Stimulated activated CD8-positive, alpha-beta memory T cell treated with anti-CD3 and anti-CD28 coated beads, Interleukin-12 subunit alpha, Interleukin-12 subunit beta, amount 100 ng/mL, for 24 hours (primary cell): ENCODE results near the gene SNCB.
"Not testable (repeated sequence)": the region's sequence is repeated elsewhere in the genome, so short reads cannot be mapped to it uniquely, and the experiment has no call there.

ENCODE experiments used
- DNase-seq: peaks from one replicate; pipeline ENCODE4 v3.0.0-alpha.2; 2020; ENCODE audit errors: extremely low read depth

The SNCB gene

DNA sequence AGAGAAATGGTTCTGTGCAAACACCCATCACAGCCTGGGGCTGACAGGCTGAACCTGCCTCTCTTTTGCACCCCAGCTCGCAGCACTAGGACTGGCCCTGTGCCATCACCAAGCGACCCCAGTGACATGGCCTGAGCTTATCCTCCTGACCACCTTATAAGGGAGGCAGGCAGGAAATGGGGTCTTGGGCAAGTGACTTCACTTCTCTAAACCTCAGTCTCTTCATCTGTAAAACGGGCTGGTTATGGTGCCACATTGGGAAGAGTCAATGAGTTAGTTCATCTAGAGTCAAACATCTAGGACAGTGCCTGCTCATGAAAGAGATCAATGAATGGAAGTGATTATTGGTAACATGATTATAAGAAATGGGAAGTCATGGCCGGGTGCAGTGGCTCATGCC, 6.2 kb downstream of the SNCB start:
- no peak for DNase-seq

DNA sequence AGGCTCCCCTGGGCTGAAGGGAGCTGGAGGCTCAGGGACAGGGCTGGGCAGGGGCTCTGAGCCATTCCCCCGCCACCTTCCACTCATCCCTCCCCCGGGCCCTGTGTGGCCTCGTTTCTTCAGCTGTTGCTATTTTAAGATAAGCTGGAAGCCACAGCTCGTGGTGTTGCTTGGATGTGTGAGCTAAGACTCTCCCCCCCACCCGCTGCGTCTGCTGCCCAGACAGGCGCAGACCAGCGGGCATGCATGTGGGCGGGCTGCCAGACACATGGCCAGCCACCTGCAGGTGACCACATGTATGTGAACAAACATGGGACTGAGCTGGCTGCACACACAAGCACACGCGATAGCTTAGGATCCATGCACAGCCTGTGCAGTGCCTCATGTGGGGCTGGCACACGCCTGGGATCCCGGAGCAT, 8.7 kb downstream of the SNCB start:
- no peak for DNase-seq

DNA sequence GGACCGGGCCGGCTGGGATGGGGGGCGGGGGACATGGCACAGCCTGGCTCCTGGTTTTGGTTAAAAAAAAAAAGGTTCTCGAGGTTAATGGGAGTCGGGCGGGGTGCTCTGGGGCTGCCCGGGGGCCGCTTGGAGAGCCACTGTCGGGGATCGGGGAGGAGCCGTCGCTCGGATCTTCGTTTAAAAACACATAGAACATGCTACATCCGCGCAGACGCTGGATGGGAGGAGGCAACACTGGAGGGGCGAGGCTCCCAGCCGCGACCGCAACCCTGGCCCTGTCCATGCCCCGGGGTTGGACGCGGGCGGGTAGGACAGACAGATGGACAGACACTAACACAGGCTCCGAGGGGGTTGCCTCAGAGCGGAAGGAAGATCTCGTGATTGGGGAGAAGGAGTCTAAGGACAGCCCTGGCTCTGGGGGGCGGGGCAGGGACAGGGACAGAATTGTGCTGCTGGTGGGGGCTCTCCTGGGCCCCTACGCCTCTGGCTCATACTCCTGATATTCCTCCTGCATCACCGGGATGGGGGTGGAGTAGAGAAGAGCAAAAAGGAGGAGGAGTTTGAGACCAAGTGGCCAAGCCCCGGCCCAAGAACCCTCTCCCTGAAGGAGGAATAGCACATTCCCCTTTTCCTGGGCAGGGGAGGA, 9.9 kb downstream of the SNCB start:
- no peak for DNase-seq

GRCh38 chr5:176619569-176620332, 10.6 kb downstream of the SNCB start:
- DNase-seq = no peak

DNA sequence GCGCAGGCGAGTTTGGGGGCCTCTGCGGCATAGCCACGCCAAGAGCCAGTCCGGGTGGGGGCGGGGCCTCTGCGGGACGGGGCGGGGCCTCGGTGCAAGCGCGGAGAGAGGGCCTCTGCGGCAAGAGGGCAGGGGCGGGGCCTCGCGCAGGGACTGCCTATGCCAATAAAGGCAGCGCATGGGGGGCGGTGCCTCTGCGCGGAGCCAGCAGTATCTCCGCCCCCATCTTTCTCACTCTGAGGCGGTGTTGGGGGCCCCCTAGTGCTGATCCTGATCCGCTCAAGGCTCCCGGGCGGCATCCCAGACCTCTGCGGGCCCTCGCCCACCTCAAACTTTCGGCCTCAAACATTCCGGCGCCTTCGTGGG, 11.1 kb downstream of the SNCB start:
- DNase-seq = peak; percentile 64

- DNase-seq = no peak
Measured at GRCh38 chr5:176618783-176619182, 11.6 kb downstream of the SNCB start.

- DNase-seq = no peak
Measured at GRCh38 chr5:176616511-176616910, 13.8 kb downstream of the SNCB start.

- no peak for DNase-seq
Measured at GRCh38 chr5:176614805-176615478, 15.4 kb downstream of the SNCB start.

GRCh38 chr5:176612855-176613254, 17.5 kb downstream of the SNCB start:
- no peak for DNase-seq

- no peak for DNase-seq
Measured at GRCh38 chr5:176612008-176612407, 18.3 kb downstream of the SNCB start.

GRCh38 chr5:176611435-176611834, 18.9 kb downstream of the SNCB start:
- DNase-seq = no peak

- no peak for DNase-seq
Measured at GRCh38 chr5:176610435-176610773, 19.9 kb downstream of the SNCB start.

- no peak for DNase-seq
Measured at GRCh38 chr5:176609724-176610434, 20.5 kb downstream of the SNCB start, which contains the start of gene GPRIN1. Gene GPRIN1, minus strand, starts transcription at chr5:176610156. Its CDS starts 10,322 bp downstream, at chr5:176599834.

DNA sequence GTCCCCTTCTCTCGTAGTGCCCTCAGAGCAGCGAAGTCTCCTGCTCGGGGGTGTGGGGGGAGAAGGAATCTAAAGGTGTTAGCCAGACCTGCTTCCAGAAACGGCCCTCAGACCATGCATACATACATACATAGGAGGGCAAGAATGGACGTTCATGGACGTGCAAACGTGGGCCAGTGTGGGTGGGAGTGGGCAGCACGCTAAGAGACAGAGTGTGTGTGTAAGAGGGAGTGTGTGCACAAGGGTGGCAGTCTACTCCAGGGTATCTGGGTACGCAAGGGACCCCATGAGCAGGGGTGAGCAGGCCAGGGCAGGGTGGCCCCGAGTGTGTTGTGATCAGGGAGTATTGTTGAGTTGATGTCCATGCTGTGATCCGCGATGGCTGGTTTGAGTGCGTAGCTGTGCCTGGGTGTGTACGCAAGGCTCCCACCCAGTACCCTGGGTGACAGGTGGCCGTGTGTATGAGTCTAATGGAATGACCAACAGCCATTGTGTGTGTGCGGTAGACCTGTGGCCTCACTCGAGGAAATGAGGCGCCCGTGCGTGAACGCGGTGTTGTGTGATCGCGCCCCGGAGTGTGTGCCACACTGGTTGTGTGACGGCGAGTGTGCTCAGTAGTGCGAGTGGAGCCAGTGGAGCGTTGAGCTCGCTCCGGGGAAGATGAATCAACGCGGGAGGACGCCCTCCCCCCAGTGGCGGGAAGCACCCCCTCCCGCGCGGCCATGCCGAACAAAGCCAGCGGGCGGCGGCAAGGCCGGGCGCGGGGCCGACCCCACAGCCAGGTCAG, 21.2 kb downstream of the SNCB start:
- no peak for DNase-seq

DNA sequence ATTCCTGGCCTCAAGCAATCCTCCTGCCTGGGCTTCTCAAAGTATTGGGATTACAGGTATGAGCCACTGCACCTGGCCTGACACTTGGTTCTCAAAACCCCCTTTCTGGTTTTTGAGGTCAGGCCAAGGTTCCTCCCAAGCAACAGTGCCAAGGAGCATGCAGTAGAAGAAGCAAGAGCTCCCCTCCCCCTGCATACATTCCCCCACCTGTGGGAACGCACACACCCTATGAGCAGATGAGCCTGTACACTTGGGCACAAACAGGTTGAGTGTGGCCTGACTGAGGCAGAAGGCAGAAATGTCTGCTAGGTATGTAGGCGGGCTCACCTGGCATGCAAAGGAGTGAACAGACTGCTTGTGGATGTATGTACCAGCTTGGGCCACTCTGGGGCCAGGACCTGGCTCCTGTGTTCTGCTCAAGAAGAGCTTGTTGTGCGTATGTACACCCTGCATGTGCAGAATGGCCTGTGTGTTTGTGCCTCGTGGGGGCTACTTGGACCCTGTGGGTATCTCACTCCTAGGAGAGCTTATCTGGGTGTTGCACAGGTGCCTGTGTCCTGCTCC, 22.1 kb downstream of the SNCB start:
- no peak for DNase-seq

DNA sequence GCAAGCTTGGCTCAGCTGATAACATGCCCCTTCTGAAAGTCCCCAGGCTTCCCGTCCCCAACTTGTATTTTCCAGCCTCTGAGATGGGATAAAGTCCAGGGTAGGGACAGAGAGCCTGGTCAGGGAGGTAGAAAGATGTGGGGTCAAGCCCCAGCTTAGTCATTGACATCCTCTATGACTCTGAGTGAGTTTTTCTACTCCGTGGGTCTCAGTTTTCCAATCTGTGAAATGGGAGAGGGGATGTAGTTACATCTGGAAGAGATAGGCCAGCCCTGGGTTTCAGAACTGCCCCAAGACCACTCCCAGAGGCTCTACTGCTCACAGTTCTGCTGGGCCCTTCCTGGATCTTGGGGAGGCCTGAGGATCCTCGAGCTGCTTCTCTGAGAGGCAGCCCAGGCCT, 23.5 kb downstream of the SNCB start:
- no peak for DNase-seq

DNA sequence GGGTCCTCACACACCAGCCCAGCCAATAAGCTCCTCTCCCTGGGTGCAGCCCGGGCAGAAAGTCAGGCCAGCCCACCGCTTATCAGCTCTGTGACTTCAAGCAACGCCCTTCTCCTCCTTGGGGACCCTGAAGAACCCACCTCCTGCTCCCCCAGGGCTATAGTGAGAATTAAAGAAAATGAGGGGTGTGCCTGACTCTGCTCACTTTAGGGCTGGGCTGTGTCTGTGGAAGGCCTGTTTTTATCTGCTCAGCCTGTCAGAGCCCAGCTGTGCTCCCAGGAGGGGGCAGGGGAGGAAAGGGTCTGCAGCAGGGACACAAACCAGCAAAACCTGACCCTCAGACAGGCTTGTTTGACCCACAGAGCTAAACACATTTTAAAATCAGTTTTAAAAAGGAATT, 24.3 kb downstream of the SNCB start:
- no peak for DNase-seq

- DNase-seq = no peak
Measured at GRCh38 chr5:176603091-176603490, 27.2 kb downstream of the SNCB start.

DNA sequence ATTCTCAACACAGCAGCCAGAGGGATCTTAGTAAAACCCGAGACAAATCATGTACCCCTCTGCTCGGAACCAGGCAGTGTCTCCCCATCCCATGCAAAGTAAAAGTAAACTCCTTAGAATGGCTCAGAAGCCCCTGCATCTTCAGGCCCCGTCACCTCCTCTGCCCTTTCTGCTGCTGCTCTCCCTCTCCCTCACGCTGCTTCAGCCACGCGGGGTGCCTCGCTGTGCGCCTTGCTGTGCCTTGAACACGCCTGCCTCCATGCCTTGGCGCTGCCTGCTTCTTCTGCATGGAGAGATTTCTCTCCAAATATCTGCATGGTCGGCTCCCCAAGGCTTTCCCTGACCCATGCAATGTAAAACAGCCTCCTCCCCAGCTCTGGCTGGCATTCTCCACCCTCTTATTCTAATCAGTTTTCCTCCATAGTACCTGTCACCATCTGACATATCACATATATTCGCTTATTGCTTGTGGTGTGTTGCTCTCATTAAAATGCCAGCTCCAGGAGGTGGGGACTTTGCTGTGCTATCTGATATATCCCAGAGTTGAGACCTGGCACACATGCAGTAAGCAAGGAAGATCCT, 28.3 kb downstream of the SNCB start:
- no peak for DNase-seq

GRCh38 chr5:176599749-176600430, 30.4 kb downstream of the SNCB start:
- not testable (repeated sequence) for DNase-seq
